K562 (cell line): Measurements from ENCODE around the gene KAT14. TPM values are rescaled to one million over a fixed set of nuclear protein-coding genes. Genes with fewer than 3 reads are reported as not detected.

Source experiments
- ATAC-seq: fragments of 200-7000 bp; cut with Tn5 transposase; 3 replicates; pipeline ENCODE4 v1.9.1; 2020; ENCODE audit warnings: moderate library complexity
- BruUV-seq: library from RNA; stranded (reverse); fragments of 400-500 nt; replicated peaks from 2 replicates; lab custom pipeline; 2021; lab: Mats Ljungman, UMichigan
- CTCF ChIA-PET: fragments of 300-600 bp; formaldehyde crosslinking; extraction: SDS; loops from one replicate; lab custom pipeline; 2021; ENCODE audit warnings: low intra/inter-chr PET ratio; lab: Yijun Ruan, JAX
- POLR2A ChIA-PET: fragments of 300-600, 350-650 bp; sonication (Branson Sonifier 250); formaldehyde crosslinking; extraction: SDS; loops from one replicate; lab custom pipeline; 2021; ENCODE audit warnings: antibody characterized with exemption, inconsistent platforms; lab: Yijun Ruan, JAX
- DNase-seq, 4 experiments: peaks; one replicate each; pipeline versions ENCODE4 v3.0.0 to v3.0.0-alpha.2; 2011 to 2018; ENCODE audit warnings: low spot score in 3 of 4, mixed read lengths in 3 of 4; ENCODE audit errors: extremely low read depth in 1 of 4
- FAIRE-seq: peaks from 2 replicates; lab custom pipeline; 2011; peaks lifted over from hg19 to GRCh38; lab: Jason Lieb, UNC
- H2AFZ ChIP-seq: 2 replicates; pipeline ENCODE4 v1.6.0; 2011; ENCODE audit warnings: low read depth, low read length, control low read depth, inconsistent platforms
- H3K27ac ChIP-seq: fragments of 200-600 bp; 3 replicates; pipeline ENCODE4 v1.8.0; 2011; ENCODE audit warnings: low read depth, mild to moderate bottlenecking, control low read depth, inconsistent platforms, low read length, moderate library complexity, mixed read lengths; ENCODE audit errors: extremely low read depth
- H3K27me3 ChIP-seq, 2 experiments: fragments of 300-600 bp in 1 of 2; 2 replicates in 1 of 2; 3 replicates in 1 of 2; pipeline versions ENCODE4 v1.6.0 to v1.8.0; 2011; ENCODE audit warnings: inconsistent platforms in 2 of 2, low read length in 2 of 2, mild to moderate bottlenecking in 1 of 2, mixed read lengths in 1 of 2, moderate library complexity in 1 of 2; ENCODE audit not compliant: control insufficient read depth in 2 of 2, insufficient read depth in 2 of 2
- H3K36me3 ChIP-seq: fragments of 300-600 bp; 3 replicates; pipeline ENCODE4 v1.8.0; 2011; ENCODE audit warnings: mild to moderate bottlenecking, low read length, inconsistent platforms; ENCODE audit not compliant: control insufficient read depth, insufficient read depth
- H3K4me1 ChIP-seq, 2 experiments: fragments of 200-600 bp in 1 of 2; replicated peaks in 1 of 2; 2 replicates in 1 of 2; 3 replicates in 1 of 2; pipeline versions ENCODE4 v1.5.1 to v1.8.0; 2011; ENCODE audit warnings: inconsistent platforms in 2 of 2, low read length in 2 of 2, mild to moderate bottlenecking in 1 of 2, mixed read lengths in 1 of 2, moderate library complexity in 1 of 2; ENCODE audit not compliant: control insufficient read depth in 2 of 2, insufficient read depth in 2 of 2
- H3K4me2 ChIP-seq: 2 replicates; pipeline ENCODE4 v1.6.1; 2011; ENCODE audit warnings: low read length, control low read depth, inconsistent platforms, mixed read lengths; ENCODE audit not compliant: insufficient read depth
- H3K4me3 ChIP-seq: fragments of 200-600 bp; sonication (generic), shearing (Covaris generic); 2 replicates; pipeline ENCODE4 v1.5.1; 2016; ENCODE audit warnings: control low read depth, inconsistent platforms
- H3K79me2 ChIP-seq: fragments of 200-600 bp; 3 replicates; pipeline ENCODE4 v1.8.0; 2011; ENCODE audit warnings: low read length, inconsistent platforms; ENCODE audit not compliant: control insufficient read depth, insufficient read depth
- H3K9ac ChIP-seq, 2 experiments: 2 replicates each; pipeline versions ENCODE4 v1.6.0 to v1.6.1; 2011; ENCODE audit warnings: low read depth in 2 of 2, low read length in 2 of 2, control low read depth in 1 of 2, inconsistent platforms in 1 of 2, mild to moderate bottlenecking in 1 of 2, mixed read lengths in 1 of 2; ENCODE audit not compliant: insufficient read depth in 1 of 2
- H3K9me1 ChIP-seq: one replicate; pipeline ENCODE4 v1.6.0; 2011; ENCODE audit warnings: inconsistent platforms, mild to moderate bottlenecking, low read length, moderate library complexity; ENCODE audit not compliant: control insufficient read depth, insufficient read depth
- H3K9me3 ChIP-seq: replicated peaks from 2 replicates; pipeline ENCODE4 v1.5.1; 2011; ENCODE audit warnings: low read depth, low read length, inconsistent platforms; ENCODE audit not compliant: control insufficient read depth, insufficient read depth
- H4K20me1 ChIP-seq: replicated peaks from 2 replicates; pipeline ENCODE4 v1.6.1; 2011; ENCODE audit warnings: low read length, inconsistent platforms, mixed read lengths; ENCODE audit not compliant: control insufficient read depth, insufficient read depth
- SMAD4 ChIP-seq: fragments of 250-450 bp; sonication (Bioruptor Pico); conservative IDR thresholded peaks from 2 replicates; pipeline ENCODE4 v1.8.0; 2021; ENCODE audit warnings: inconsistent platforms, mild to moderate bottlenecking, moderate library complexity
- SNAPC5 ChIP-seq: fragments of 250-450 bp; sonication (Bioruptor Pico); IDR thresholded peaks from 2 replicates; pipeline ENCODE4 v1.8.0; 2021; ENCODE audit warnings: moderate library complexity, mild to moderate bottlenecking, inconsistent platforms
- TBP ChIP-seq: optimal IDR thresholded peaks from 2 replicates; pipeline ENCODE3; 2011; ENCODE audit warnings: low read depth, low read length, improper control_type of control experiment
- ZBTB5 ChIP-seq: fragments of 450-650 bp; IDR thresholded peaks from 2 replicates; pipeline ENCODE4 v1.6.1; 2017; ENCODE audit warnings: antibody characterized with exemption
- ZNF24 ChIP-seq: fragments of 450-650 bp; IDR thresholded peaks from 2 replicates; pipeline ENCODE4 v1.6.1; 2016
- ZNF395 ChIP-seq: fragments of 200-800 bp; sonication (Bioruptor generic); IDR thresholded peaks from 2 replicates; pipeline ENCODE4 v1.6.1; 2017; ENCODE audit warnings: missing genetic modification characterization, missing compliant biosample characterization
- ZSCAN29 ChIP-seq: fragments of 450-650 bp; IDR thresholded peaks from 2 replicates; pipeline ENCODE4 v1.6.1; 2017
- WGBS: fragments of 100-300 bp; shearing (Covaris generic); methylation state at CpG from one replicate; pipeline ENCODE4 v1.1.6; 2016; ENCODE audit warnings: low coverage, mixed read lengths; ENCODE audit not compliant: insufficient coverage; ENCODE audit errors: missing lambda C conversion rate; 5-methylcytosine and 5-hydroxymethylcytosine counted together
- in situ Hi-C: fragments of 300-500 bp; cut with MboI; formaldehyde crosslinking; loops from 4 replicates; pipeline ENCODE4 v1.15.0; 2018; ENCODE audit warnings: inconsistent platforms, mixed read lengths
- intact Hi-C: fragments of 100-400 bp; cut with micrococcal nuclease; formaldehyde crosslinking; loops from 2 replicates; pipeline ENCODE4 v1.14.2; 2022
- polyA plus RNA-seq, 8 experiments: library from polyadenylated mRNA; depleted of rRNA in 4 of 8; stranded (reverse) in 5 of 8; unstranded in 3 of 8; fragments of >200 nt; fragmentation: Nextera tagmentation in 2 of 8; fragmentation: Illumina TruSeq in 1 of 8; extraction: Ambion mirVana in 2 of 8; extraction: Trizol in 1 of 8; gene quantifications; 2 replicates each; pipeline versions ENCODE4 v1.2.1 to v1.2.3, GENCODE V29; 2011 to 2014; ENCODE audit warnings: inconsistent platforms in 1 of 8, missing spikeins in 1 of 8
- total RNA-seq, 7 experiments: library from RNA; depleted of rRNA in 6 of 7; stranded (reverse); fragments of >200 nt in 6 of 7; fragmentation: Illumina TruSeq in 2 of 7; extraction: Trizol in 2 of 7; gene quantifications; 2 replicates each; pipeline versions ENCODE4 v1.2.1 to v1.2.3, GENCODE V29; 2011 to 2021; ENCODE audit warnings: low replicate concordance in 1 of 7

Gene KAT14
- total and polyA plus RNA-seq, 9 of the 15 experiments (the other 6 are each of a cell fraction or from before 2014, with no cell fraction given): 1.7 to 7.2 (median 5.6) TPM

GRCh38 chr20:18166950-18167349, 29.3 kb downstream of the KAT14 start:
- CTCF ChIA-PET: no interaction called here
- no peak overlapping the region for H2AFZ ChIP-seq

More at GRCh38 chr20:18166950-18167349, 29.3 kb downstream of the KAT14 start:
- no peaks in the 10 kb centered on the region for H3K36me3 ChIP-seq
- H3K4me1 ChIP-seq: no peaks in the 10 kb centered on the region
- H3K4me3 ChIP-seq: no peak overlapping the region
- H3K9ac ChIP-seq: no peak overlapping the region
- TF ChIP-seq ZBTB5 (no peak), ZNF395 (CRISPR knock-in tag) (no peak), ZNF24 (no peak), TBP (no peak), SMAD4 (CRISPR knock-in tag) (no peak), SNAPC5 (CRISPR knock-in tag) (no peak), ZSCAN29 (no peak)
- no peak overlapping the region for H3K4me2 ChIP-seq
- in situ Hi-C loops (no loop called here), intact Hi-C loops (no loop called here)
- DNase-seq: no peak
- H3K79me2 ChIP-seq: no peaks in the 10 kb centered on the region
- H3K9me1 ChIP-seq: no peaks in the 10 kb centered on the region
- no peaks in the 10 kb centered on the region for H3K9me3 ChIP-seq
- BruUV-seq: no TSS peak
- ATAC-seq: no peak
- no peak overlapping the region for H3K27ac ChIP-seq
- H3K27me3 ChIP-seq: no peaks in the 10 kb centered on the region
- POLR2A ChIA-PET: interaction anchor here (0.6 to 1.5 kb wide), 2 partner anchors 13 to 1889 kb away, joined by 3 to 5 read pairs; no protein-coding TSS in a partner anchor
- no peak for FAIRE-seq
- 75% methylated on average over 1 of the region's 1 CpG for WGBS
- H4K20me1 ChIP-seq: no peaks in the 10 kb centered on the region
